ENCODE data around the gene SLCO3A1.

DNA sequence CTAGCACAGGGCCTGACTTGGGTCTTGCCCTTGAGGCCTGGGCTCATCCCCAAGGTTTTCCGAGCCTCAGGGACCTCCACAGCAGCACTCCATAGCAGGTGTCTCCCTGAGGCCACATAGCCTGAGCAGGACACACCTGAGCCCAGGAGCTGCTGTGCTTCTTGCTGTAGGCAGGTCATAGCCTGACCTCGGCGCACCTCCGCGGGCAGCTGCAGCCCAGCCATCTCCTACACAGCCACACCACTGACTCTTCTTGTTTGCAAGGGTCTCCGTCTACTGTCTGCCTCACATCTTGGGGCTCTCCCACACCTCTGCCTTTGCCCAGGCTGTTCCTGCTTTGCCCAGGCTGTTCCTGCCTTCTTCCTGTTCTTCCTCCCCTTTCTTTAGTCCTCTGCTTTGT lies 224.8 kb downstream of the SLCO3A1 start:
- no peak for TF ChIP-seq CTCF (IDR thresholded peaks at IDR 0.05)
- no peak for TF ChIP-seq POLR2A (IDR thresholded peaks at IDR 0.05)
- TF ChIP-seq POLR2AphosphoS5 (IDR thresholded peaks at IDR 0.05; ENCODE audit: insufficient read depth in 1 of 2, low read depth in 1 of 2): no peak
